ENCODE data around the gene XPNPEP1. TPM values are rescaled to one million over a fixed set of nuclear protein-coding genes. Genes with fewer than 3 reads are reported as not detected.
A peak's percentile ranks its signal among the peaks of the same experiment; 100 is the strongest.

XPNPEP1 gene
- total and polyA plus RNA-seq, 4 donors = 28.4 to 68.9 (median 43.2) TPM

GRCh38 chr10:109887243-109887642 lies 36.1 kb downstream of the XPNPEP1 start:
- no peaks in the 10 kb centered on the region for H3K9me3 ChIP-seq (ENCODE audit: control insufficient read depth, low read length)
- peaks cover 0 to 2% of the 10 kb centered on the region in 2 donors for H3K36me3 ChIP-seq (ENCODE audit: control insufficient read depth in 1 of 2, insufficient read depth in 2 of 2, low read length in 1 of 2)
- intact Hi-C loops (cut with DNase I) = loop anchor here (5.0 to 10.0 kb wide), 4 partner anchors 248 to 398 kb away; no protein-coding TSS in a partner anchor
- no peak overlapping the region for H3K4me3 ChIP-seq (ENCODE audit: low read length in 2 of 2)
- 44 to 50% methylated on average over 5 of the region's 5 CpGs for WGBS, 2 donors
- ATAC-seq (ENCODE audit: low FRiP score) = no peak
- no peak for DNase-seq
- peaks cover 0 to 6% of the 10 kb centered on the region in 2 donors for H3K4me1 ChIP-seq (ENCODE audit: control insufficient read depth in 1 of 2, insufficient read depth in 2 of 2, low read length in 2 of 2)
- no peaks in the 10 kb centered on the region for H3K27me3 ChIP-seq (ENCODE audit: control insufficient read depth in 1 of 2, insufficient read depth in 2 of 2, low read length in 1 of 2)
- H3K27ac ChIP-seq (ENCODE audit: low read depth in 1 of 2, low read length in 2 of 2) = no peak overlapping the region

- no peak overlapping the region for H3K4me3 ChIP-seq (ENCODE audit: low read length in 2 of 2)
- no peaks in the 10 kb centered on the region for H3K9me3 ChIP-seq (ENCODE audit: control insufficient read depth, low read length)
- ATAC-seq (ENCODE audit: low FRiP score) = no peak
- intact Hi-C loops (cut with DNase I) = loop anchor here (5.0 to 10.0 kb wide), 4 partner anchors 248 to 398 kb away; no protein-coding TSS in a partner anchor
- no peaks in the 10 kb centered on the region for H3K27me3 ChIP-seq (ENCODE audit: control insufficient read depth in 1 of 2, insufficient read depth in 2 of 2, low read length in 1 of 2)
- H3K36me3 ChIP-seq (ENCODE audit: control insufficient read depth in 1 of 2, insufficient read depth in 2 of 2, low read length in 1 of 2) = peaks cover 0 to 3% of the 10 kb centered on the region in 2 donors
- peaks cover 0 to 3% of the 10 kb centered on the region in 2 donors for H3K4me1 ChIP-seq (ENCODE audit: control insufficient read depth in 1 of 2, insufficient read depth in 2 of 2, low read length in 2 of 2)
- no peak overlapping the region for H3K27ac ChIP-seq (ENCODE audit: low read depth in 1 of 2, low read length in 2 of 2)
- 46 to 48% methylated on average over 2 of the region's 2 CpGs for WGBS, 2 donors
- no peak for DNase-seq
Observed at GRCh38 chr10:109886781-109887140, 36.5 kb downstream of the XPNPEP1 start.

DNA sequence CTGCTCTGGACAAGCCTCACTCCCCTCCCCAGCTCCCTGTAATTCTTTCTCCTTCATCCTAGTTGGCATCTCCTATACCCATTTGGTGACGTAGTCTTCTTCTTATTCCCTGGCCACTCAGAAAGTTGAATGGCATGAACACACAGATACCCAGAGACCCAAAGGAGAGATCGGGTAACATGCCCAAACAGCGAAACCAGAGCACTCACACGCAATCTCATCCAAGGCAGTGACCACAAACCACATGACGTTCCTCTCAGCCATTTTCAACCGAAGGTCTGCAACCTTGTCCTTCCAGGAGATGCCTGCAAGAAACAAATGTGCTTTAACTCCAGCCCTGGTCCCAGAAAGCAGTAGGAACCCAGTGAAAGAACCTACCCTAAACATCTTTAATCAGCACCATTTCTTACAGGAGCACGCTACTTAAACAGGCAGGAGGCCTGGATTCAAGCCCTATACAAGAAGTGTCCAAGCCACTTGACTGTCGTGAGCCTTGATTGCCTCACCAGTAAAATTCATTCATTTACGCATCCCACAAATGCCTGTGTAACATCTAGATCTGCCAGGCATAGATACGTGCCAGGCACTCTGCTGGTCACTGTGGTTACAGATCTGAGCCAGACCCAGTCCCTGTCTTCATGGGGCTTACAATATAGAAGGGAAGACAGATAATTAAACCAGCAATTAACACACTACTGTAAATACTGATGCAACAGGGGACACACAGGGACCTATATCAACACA lies 37.1 kb downstream of the XPNPEP1 start:
- WGBS, 2 donors = 82% methylated on average over 10 of the region's 10 CpGs
- no peak overlapping the region for H3K27ac ChIP-seq (ENCODE audit: low read depth in 1 of 2, low read length in 2 of 2)
- DNase-seq (no peak), ATAC-seq (ENCODE audit: low FRiP score) (no peak)
- peaks cover 0 to 8% of the 10 kb centered on the region in 2 donors for H3K36me3 ChIP-seq (ENCODE audit: control insufficient read depth in 1 of 2, insufficient read depth in 2 of 2, low read length in 1 of 2)
- H3K4me1 ChIP-seq (ENCODE audit: control insufficient read depth in 1 of 2, insufficient read depth in 2 of 2, low read length in 2 of 2) = peaks cover 0 to 3% of the 10 kb centered on the region in 2 donors
- intact Hi-C loops (cut with DNase I) = loop anchor here (5.0 to 10.0 kb wide), 4 partner anchors 249 to 399 kb away; no protein-coding TSS in a partner anchor
- no peaks in the 10 kb centered on the region for H3K9me3 ChIP-seq (ENCODE audit: control insufficient read depth, low read length)
- no peaks in the 10 kb centered on the region for H3K27me3 ChIP-seq (ENCODE audit: control insufficient read depth in 1 of 2, insufficient read depth in 2 of 2, low read length in 1 of 2)
- H3K4me3 ChIP-seq (ENCODE audit: low read length in 2 of 2) = no peak overlapping the region

DNA sequence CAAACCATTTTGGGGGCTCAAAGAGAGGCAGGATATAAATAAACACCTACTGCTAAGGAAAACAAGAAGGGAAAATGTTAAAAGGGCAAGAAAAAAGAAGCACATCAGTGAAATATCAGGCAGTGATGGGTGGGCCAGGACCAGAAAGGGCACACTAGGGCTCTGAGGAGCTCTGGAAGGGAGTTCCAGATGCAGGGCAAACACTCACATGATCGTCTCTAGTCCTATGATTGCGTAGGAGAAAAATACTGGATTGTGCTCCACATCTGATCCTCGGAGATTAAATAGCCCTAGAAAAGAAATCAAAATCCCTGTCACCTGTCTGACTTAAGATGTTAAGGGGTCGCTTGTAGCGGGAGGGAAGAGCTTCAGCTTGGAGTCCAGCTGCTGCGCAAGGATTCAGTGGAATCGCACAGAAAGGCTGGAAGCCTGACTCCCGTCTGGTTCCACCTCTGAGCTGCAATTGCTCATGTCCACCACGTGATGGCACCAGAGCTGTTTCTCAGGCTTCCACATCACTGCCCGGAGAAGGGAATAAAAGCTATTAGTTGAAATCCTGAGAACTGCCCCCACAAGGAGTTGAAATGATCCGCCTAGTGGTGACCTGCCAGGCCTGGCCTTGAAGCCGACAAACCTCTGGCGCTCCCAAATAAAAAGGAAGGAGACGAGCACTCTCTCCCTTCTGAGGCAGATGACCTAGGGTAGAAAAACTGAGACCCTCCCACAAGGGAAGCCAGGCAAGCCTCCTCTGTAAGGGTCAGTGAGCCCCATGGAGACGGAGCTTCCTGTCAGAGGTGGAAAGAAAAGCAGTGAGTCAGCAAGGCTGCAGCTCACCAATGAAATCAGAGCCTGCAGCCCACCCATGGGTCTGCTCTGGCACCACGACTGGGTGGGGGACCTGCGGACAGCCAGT lies 39.2 kb downstream of the XPNPEP1 start:
- H3K27ac ChIP-seq (ENCODE audit: low read depth in 1 of 2, low read length in 2 of 2) = peak overlapping the region in 1 of 2 donors; percentile 0
- H3K27me3 ChIP-seq (ENCODE audit: control insufficient read depth in 1 of 2, insufficient read depth in 2 of 2, low read length in 1 of 2) = no peaks in the 10 kb centered on the region
- intact Hi-C loops (cut with DNase I) = loop anchor here (5.0 to 10.0 kb wide), 5 partner anchors 38 to 401 kb away; partner anchors contain the start of gene XPNPEP1 (in 1 of the 2)
- H3K4me1 ChIP-seq (ENCODE audit: control insufficient read depth in 1 of 2, insufficient read depth in 2 of 2, low read length in 2 of 2) = no peaks in the 10 kb centered on the region
- peaks cover 4 to 9% of the 10 kb centered on the region in 2 donors for H3K36me3 ChIP-seq (ENCODE audit: control insufficient read depth in 1 of 2, insufficient read depth in 2 of 2, low read length in 1 of 2)
- peak; percentile 94 for ATAC-seq (ENCODE audit: low FRiP score)
- peak; percentile 71 to 82 for DNase-seq
- H3K9me3 ChIP-seq (ENCODE audit: control insufficient read depth, low read length) = no peaks in the 10 kb centered on the region
- WGBS, 2 donors = 9 to 11% methylated on average over 17 of the region's 17 CpGs
- no peak overlapping the region for H3K4me3 ChIP-seq (ENCODE audit: low read length in 2 of 2)

DNA sequence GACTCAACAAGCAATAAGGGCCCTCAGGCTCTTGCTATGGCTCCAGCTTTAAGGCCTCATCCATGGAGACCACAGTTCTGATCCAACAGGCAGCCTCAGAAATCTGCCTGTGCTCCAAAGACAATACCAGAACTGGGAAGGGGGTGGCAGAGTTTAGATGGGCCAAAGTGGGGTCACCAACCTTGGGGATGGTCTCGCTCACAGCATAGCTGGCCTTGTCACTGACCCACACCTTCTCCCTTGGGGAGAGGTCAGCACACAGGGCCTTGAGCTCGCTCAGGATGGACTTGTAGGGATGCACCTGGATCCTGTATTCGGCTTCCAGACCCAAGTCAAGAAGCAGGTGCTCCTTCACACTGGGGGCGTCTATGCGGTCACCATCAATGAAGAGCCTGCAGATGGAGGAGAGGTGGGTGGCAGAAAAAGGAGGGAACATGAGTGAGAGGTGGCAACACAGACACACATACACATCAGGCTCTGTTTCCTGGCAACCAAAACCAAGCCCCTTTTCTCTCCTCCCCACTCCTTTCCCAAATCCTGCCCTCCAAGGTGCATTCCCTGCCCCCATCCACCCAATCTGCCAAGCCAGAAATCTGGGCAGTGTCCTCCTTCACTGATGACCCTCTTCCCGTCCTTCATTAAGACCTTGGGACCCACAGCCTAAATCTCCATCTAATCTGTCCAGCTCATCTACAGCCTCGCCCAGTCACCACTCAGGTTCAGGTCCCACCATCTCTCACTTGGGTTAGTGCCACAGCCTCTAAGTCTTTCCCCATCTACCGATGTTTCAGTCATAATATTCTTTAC lies 40.9 kb downstream of the XPNPEP1 start:
- WGBS, 2 donors = 93% methylated on average over 8 of the region's 8 CpGs
- intact Hi-C loops (cut with DNase I) = loop anchor here (5.0 to 10.0 kb wide), 5 partner anchors 40 to 402 kb away; partner anchors contain the start of gene XPNPEP1 (in 1 of the 2)
- DNase-seq (no peak), ATAC-seq (ENCODE audit: low FRiP score) (no peak)
- H3K4me3 ChIP-seq (ENCODE audit: low read length in 2 of 2) = no peak overlapping the region
- no peaks in the 10 kb centered on the region for H3K9me3 ChIP-seq (ENCODE audit: control insufficient read depth, low read length)
- H3K36me3 ChIP-seq (ENCODE audit: control insufficient read depth in 1 of 2, insufficient read depth in 2 of 2, low read length in 1 of 2) = peaks cover 4 to 9% of the 10 kb centered on the region in 2 donors
- no peaks in the 10 kb centered on the region for H3K4me1 ChIP-seq (ENCODE audit: control insufficient read depth in 1 of 2, insufficient read depth in 2 of 2, low read length in 2 of 2)
- H3K27ac ChIP-seq (ENCODE audit: low read depth in 1 of 2, low read length in 2 of 2) = no peak overlapping the region
- H3K27me3 ChIP-seq (ENCODE audit: control insufficient read depth in 1 of 2, insufficient read depth in 2 of 2, low read length in 1 of 2) = no peaks in the 10 kb centered on the region

DNA sequence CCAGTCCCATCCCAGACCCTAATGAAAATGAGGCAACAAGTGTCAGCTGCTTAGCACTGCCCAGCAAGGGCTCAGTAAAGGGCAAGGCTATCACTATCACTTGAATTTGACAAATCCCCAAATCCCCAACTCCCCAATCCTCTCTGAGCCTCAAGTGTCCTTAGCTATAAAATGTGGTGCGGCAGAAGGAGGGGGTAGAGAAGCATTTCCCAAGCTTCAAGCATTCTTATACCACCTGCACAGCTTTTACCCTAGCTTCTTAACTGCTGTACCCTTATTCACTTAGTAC lies 41.6 kb downstream of the XPNPEP1 start:
- ATAC-seq (ENCODE audit: low FRiP score) = no peak

DNA sequence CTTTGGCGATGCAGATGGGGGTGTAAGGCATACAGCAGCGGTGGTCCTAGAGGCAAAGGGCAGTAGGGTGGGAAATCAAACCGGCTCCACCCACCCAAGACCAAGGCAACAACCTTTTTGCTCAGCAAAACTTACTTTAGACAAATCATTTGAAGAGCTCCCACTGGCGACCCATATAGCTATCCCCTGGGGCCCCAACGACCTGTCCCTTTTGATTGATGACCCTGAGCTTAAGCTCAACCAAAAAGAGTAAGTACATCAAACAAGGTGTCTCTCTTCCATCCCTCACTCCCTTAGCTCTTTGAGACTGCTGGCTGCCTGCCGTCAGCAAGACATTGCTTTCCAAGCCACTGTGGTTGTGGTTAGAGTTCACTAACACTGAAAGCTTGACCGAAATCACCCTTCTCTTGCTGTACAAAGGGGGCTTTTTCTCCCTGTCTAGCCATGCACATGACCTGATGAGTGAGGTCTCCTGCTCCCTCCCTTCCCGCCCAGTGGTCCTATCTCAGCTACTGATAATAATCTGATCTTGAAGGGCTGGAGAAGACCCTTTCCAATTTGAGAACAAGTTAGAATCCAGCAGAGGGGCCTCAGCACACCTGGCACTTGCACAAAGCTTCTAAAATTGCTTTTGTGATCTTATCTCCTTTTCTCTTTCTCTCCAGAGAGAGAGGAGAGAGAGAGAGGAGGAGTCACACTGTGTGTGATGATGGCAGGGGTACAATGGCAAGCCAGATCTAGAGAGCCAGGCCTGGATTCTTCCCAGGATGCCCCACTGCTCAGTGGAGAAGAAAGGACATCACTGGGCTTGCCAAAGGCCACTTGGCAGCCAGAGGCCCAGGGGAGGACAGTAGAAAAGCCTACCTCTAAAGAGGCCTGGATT lies 42.2 kb downstream of the XPNPEP1 start:
- intact Hi-C loops (cut with DNase I) = loop anchor here (5.0 to 10.0 kb wide), 5 partner anchors 41 to 404 kb away; partner anchors contain the start of gene XPNPEP1 (in 1 of the 2)

More for the DNA sequence above, 41.6 kb downstream of the XPNPEP1 start:
- DNase-seq = no peak
- H3K4me1 ChIP-seq (ENCODE audit: control insufficient read depth in 1 of 2, insufficient read depth in 2 of 2, low read length in 2 of 2) = no peaks in the 10 kb centered on the region
- H3K9me3 ChIP-seq (ENCODE audit: control insufficient read depth, low read length) = no peaks in the 10 kb centered on the region
- H3K27me3 ChIP-seq (ENCODE audit: control insufficient read depth in 1 of 2, insufficient read depth in 2 of 2, low read length in 1 of 2) = no peaks in the 10 kb centered on the region
- WGBS, 2 donors = 92 to 100% methylated on average over 1 of the region's 1 CpG
- H3K36me3 ChIP-seq (ENCODE audit: control insufficient read depth in 1 of 2, insufficient read depth in 2 of 2, low read length in 1 of 2) = peaks cover 8 to 13% of the 10 kb centered on the region in 2 donors
- no peak overlapping the region for H3K27ac ChIP-seq (ENCODE audit: low read depth in 1 of 2, low read length in 2 of 2)
- H3K4me3 ChIP-seq (ENCODE audit: low read length in 2 of 2) = no peak overlapping the region
- intact Hi-C loops (cut with DNase I) = loop anchor here (5.0 to 10.0 kb wide), 5 partner anchors 41 to 403 kb away; partner anchors contain the start of gene XPNPEP1 (in 1 of the 2)

More for the DNA sequence above, 42.2 kb downstream of the XPNPEP1 start:
- DNase-seq = no peak
- Histone ChIP-seq H3K9me3 (ENCODE audit: control insufficient read depth, low read length) (no peaks in the 10 kb centered on the region), H3K36me3 (ENCODE audit: control insufficient read depth in 1 of 2, insufficient read depth in 2 of 2, low read length in 1 of 2) (peaks cover 10 to 15% of the 10 kb centered on the region in 2 donors), H3K4me1 (ENCODE audit: control insufficient read depth in 1 of 2, insufficient read depth in 2 of 2, low read length in 2 of 2) (no peaks in the 10 kb centered on the region), H3K4me3 (ENCODE audit: low read length in 2 of 2) (no peak overlapping the region), H3K27me3 (ENCODE audit: control insufficient read depth in 1 of 2, insufficient read depth in 2 of 2, low read length in 1 of 2) (no peaks in the 10 kb centered on the region), H3K27ac (ENCODE audit: low read depth in 1 of 2, low read length in 2 of 2) (no peak overlapping the region)
- WGBS, 2 donors = 77 to 82% methylated on average over 8 of the region's 8 CpGs
- no peak for ATAC-seq (ENCODE audit: low FRiP score)
